Spleen (tissue), 11 donors: ENCODE results near the gene KMT2E. TPM values are rescaled to one million over a fixed set of nuclear protein-coding genes. Genes with fewer than 3 reads are reported as not detected.

Experiments
- DNase-seq: peaks from one replicate; pipeline ENCODE4 v3.0.0-alpha.2; 2020
- H3K27ac ChIP-seq, 8 donors: fragments of 200-600 bp; sonication (generic) in 7 of 8; 1 replicate in 4 of 8; 2 replicates in 4 of 8; pipeline versions ENCODE4 v1.5.0 to v1.8.0; 2016 to 2021; ENCODE audit warnings: inconsistent platforms in 4 of 8, mild to moderate bottlenecking in 4 of 8, moderate library complexity in 1 of 8
- H3K27me3 ChIP-seq, 7 donors: fragments of 200-600 bp; sonication (generic) in 6 of 7; replicated peaks in 1 of 7; 1 replicate in 4 of 7; 2 replicates in 3 of 7; pipeline versions ENCODE4 v1.5.0 to v1.8.0; 2016 to 2021; ENCODE audit warnings: inconsistent platforms in 3 of 7, mild to moderate bottlenecking in 1 of 7
- H3K36me3 ChIP-seq, 6 donors: fragments of 200-600 bp; sonication (generic) in 5 of 6; 1 replicate in 4 of 6; 2 replicates in 2 of 6; pipeline versions ENCODE4 v1.5.0 to v1.8.0; 2016 to 2021; ENCODE audit warnings: inconsistent platforms in 2 of 6
- H3K4me1 ChIP-seq, 6 donors: fragments of 200-600 bp; sonication (generic) in 5 of 6; 1 replicate in 3 of 6; 2 replicates in 3 of 6; pipeline versions ENCODE4 v1.5.0 to v1.8.0; 2016 to 2021; ENCODE audit warnings: inconsistent platforms in 3 of 6
- H3K4me3 ChIP-seq, 8 donors: fragments of 200-600 bp; sonication (generic) in 7 of 8; 1 replicate in 4 of 8; 2 replicates in 4 of 8; pipeline versions ENCODE4 v1.5.0 to v1.8.0; 2016 to 2021; ENCODE audit warnings: inconsistent platforms in 4 of 8, mild to moderate bottlenecking in 4 of 8, moderate library complexity in 2 of 8
- H3K9me3 ChIP-seq, 8 donors: fragments of 200-600 bp; sonication (generic) in 7 of 8; 1 replicate in 4 of 8; 2 replicates in 4 of 8; pipeline versions ENCODE4 v1.5.0 to v1.8.0; 2016 to 2021; ENCODE audit warnings: inconsistent platforms in 4 of 8
- POLR2A ChIP-seq, 3 donors: fragments of 450-650 bp; IDR thresholded peaks; one replicate each; pipeline ENCODE4 v1.5.1; 2017; ENCODE audit warnings: antibody characterized with exemption in 3 of 3, mild to moderate bottlenecking in 1 of 3
- POLR2AphosphoS5 ChIP-seq, 3 donors: sonication (generic); formaldehyde crosslinking; IDR thresholded peaks; one replicate each; pipeline ENCODE4 v1.5.1; 2017; ENCODE audit warnings: antibody characterized with exemption in 3 of 3
- WGBS, 5 donors: extraction: QIAGEN DNeasy Blood & Tissue Kit in 3 of 5; methylation state at CpG; one replicate each; pipeline versions ENCODE4 v1.1.5 to v1.1.7; 2013 to 2018; 5-methylcytosine and 5-hydroxymethylcytosine counted together
- intact Hi-C: fragments of 100-400 bp; cut with DNase I; formaldehyde crosslinking; loops from one replicate; pipeline ENCODE4 v1.15.0; 2023; ENCODE audit warnings: low total_unique reads
- polyA plus RNA-seq, 3 donors: library from polyadenylated mRNA; stranded (reverse); fragments of 200-250 nt; gene quantifications; one replicate each; pipeline ENCODE4 v1.2.1, GENCODE V29; 2013
- total RNA-seq, 7 donors: library from RNA; depleted of rRNA in 3 of 7; stranded (reverse); fragments of >200 nt in 3 of 7; fragmentation: NEBNext Ultra II Directional in 4 of 7; extraction: Animal tissue kit (Norgen Biotek cat#: 25700) in 4 of 7; gene quantifications; one replicate each; pipeline versions ENCODE4 v1.1.0 to v1.2.1, GENCODE V29; 2016 to 2021
- TF ChIP-seq, protein P1 (sequence below), 11 experiments: fragments of 200-600 bp in 7 of 11; fragments of 450-650 bp in 4 of 11; sonication (generic) in 4 of 11; IDR thresholded peaks in 8 of 11; conservative IDR thresholded peaks in 3 of 11; 1 replicate in 7 of 11; 2 replicates in 4 of 11; pipeline versions ENCODE4 v1.4.0 to v1.8.0; 2016 to 2021; ENCODE audit warnings: antibody characterized with exemption in 11 of 11, inconsistent platforms in 4 of 11, mild to moderate bottlenecking in 1 of 11
- donor health status: healthy with polysubstance abuse.
- donor health status: DM: no; HTN: no; CAD: no; lungs with moderate emphysema.
- donor health status: DM: no; HTN: no; CAD: no.
- donor health status: Bipolar disorder and iron deficiency.
- donor health status: healthy.
- donor health status: DM: no; HTN: no; CAD: no.
- donor health status: DM: yes; HTN: yes; CAD: no.

Gene KMT2E
- total and polyA plus RNA-seq, 10 donors, result 11.5 to 215 (median 137) TPM

DNA sequence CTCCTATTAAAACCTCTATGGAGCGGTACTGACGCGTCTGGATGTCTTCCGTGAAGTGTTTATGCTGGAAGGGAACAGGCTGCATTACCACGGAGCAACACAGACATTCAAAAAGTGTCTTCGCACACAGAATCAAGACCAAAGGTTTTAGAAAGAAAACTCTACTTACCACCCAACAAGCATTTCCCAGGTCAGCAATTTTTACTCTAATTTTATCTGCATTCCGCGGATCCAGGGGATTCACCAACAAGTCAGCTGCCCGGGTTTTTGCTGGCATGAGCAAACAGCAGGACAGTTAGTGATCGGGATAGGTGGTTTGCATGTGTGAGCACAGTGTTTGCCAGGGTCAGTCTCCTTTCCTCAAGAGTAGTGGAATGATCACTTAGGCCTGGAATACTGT lies 118.8 kb downstream of the KMT2E start:
- WGBS, 5 donors, result 94 to 97% (median 97%) methylated on average over 10 of the region's 10 CpGs
- no peak overlapping the region for H3K27ac ChIP-seq
- peaks cover 0 to 91% (median 19%) of the 10 kb centered on the region in 6 donors for H3K36me3 ChIP-seq
- no peaks in the 10 kb centered on the region for H3K9me3 ChIP-seq
- H3K4me3 ChIP-seq, result no peak overlapping the region
- H3K27me3 ChIP-seq, result no peaks in the 10 kb centered on the region
- no peak for TF ChIP-seq POLR2A (IDR thresholded peaks at IDR 0.05)
- TF ChIP-seq, protein P1, sequence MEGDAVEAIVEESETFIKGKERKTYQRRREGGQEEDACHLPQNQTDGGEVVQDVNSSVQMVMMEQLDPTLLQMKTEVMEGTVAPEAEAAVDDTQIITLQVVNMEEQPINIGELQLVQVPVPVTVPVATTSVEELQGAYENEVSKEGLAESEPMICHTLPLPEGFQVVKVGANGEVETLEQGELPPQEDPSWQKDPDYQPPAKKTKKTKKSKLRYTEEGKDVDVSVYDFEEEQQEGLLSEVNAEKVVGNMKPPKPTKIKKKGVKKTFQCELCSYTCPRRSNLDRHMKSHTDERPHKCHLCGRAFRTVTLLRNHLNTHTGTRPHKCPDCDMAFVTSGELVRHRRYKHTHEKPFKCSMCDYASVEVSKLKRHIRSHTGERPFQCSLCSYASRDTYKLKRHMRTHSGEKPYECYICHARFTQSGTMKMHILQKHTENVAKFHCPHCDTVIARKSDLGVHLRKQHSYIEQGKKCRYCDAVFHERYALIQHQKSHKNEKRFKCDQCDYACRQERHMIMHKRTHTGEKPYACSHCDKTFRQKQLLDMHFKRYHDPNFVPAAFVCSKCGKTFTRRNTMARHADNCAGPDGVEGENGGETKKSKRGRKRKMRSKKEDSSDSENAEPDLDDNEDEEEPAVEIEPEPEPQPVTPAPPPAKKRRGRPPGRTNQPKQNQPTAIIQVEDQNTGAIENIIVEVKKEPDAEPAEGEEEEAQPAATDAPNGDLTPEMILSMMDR (IDR thresholded peaks at IDR 0.05 in 8 of 11, conservative IDR thresholded peaks at IDR 0.05 in 3 of 11), result no peak
- TF ChIP-seq POLR2AphosphoS5 (IDR thresholded peaks at IDR 0.05), result no peak
- no peak for DNase-seq
- peaks cover 0 to 22% (median 9%) of the 10 kb centered on the region in 6 donors for H3K4me1 ChIP-seq
- intact Hi-C loops, result no loop called here

DNA sequence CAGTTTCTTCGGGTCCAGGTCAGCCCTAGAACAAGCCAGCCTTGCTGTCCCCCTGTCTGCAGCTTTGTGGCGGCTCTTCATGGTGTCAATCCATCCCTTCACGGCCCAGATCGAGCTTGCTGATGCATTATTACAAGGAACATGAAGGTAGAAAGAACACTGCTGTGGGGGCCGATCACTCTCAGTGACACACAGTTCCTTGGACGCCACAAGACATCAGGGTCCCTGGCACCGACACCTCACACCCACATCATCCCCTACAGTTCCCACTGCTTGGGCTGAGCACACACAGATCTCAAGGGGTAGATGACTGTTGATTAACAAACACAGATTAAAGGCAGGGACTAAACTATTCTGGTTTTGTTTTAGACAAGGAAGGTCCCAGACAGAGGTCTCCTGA lies 119.4 kb downstream of the KMT2E start:
- Histone ChIP-seq H3K4me1 (peaks cover 0 to 22% (median 9%) of the 10 kb centered on the region in 6 donors), H3K9me3 (no peaks in the 10 kb centered on the region), H3K27ac (no peak overlapping the region), H3K4me3 (no peak overlapping the region), H3K36me3 (peaks cover 0 to 91% (median 19%) of the 10 kb centered on the region in 6 donors), H3K27me3 (no peaks in the 10 kb centered on the region)
- 91 to 98% (median 94%) methylated on average over 7 of the region's 7 CpGs for WGBS, 5 donors
- TF ChIP-seq, protein P1 (IDR thresholded peaks at IDR 0.05 in 8 of 11, conservative IDR thresholded peaks at IDR 0.05 in 3 of 11), result no peak
- TF ChIP-seq POLR2AphosphoS5 (IDR thresholded peaks at IDR 0.05), result no peak
- no peak for TF ChIP-seq POLR2A (IDR thresholded peaks at IDR 0.05)
- DNase-seq, result no peak
- intact Hi-C loops, result no loop called here

DNA sequence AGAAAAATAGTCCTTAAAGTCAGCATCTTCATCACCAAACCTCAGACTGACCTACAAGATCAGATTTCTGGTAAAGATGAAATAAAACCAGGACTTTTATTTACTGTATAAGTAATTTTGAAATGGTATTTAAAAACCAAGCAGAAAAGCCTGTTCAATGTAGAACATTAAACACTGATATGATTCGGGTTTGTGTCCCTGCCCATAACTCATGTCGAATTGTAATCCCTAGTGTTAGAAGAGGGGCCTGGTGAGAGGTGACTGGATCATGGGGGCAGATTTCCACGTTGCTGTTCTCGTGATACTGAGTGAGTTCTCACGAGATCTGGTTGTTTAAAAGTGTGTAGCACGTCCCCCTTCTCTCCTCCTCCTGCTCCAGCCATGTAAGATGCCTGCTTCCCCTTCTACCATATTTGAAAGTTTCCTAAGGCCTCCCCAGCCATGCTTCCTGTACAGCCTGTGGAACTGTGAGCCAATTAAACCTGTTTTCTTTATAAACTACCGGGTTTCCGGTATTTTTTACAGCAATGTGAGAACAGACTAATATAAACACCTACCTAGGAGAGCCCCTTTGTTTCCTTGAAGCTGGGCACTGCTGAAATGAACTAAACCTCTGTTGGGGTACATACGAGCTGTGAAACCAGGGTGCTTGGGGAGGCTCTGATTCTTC lies 120.1 kb downstream of the KMT2E start:
- TF ChIP-seq, protein P1 (IDR thresholded peaks at IDR 0.05 in 8 of 11, conservative IDR thresholded peaks at IDR 0.05 in 3 of 11), result no peak
- no peak for TF ChIP-seq POLR2A (IDR thresholded peaks at IDR 0.05)
- TF ChIP-seq POLR2AphosphoS5 (IDR thresholded peaks at IDR 0.05), result no peak
- Histone ChIP-seq H3K9me3 (no peaks in the 10 kb centered on the region), H3K27ac (no peak overlapping the region), H3K27me3 (no peaks in the 10 kb centered on the region), H3K36me3 (peaks cover 0 to 95% (median 21%) of the 10 kb centered on the region in 6 donors), H3K4me3 (no peak overlapping the region), H3K4me1 (peaks cover 0 to 22% (median 9%) of the 10 kb centered on the region in 6 donors)
- 84 to 93% (median 92%) methylated on average over 9 of the region's 9 CpGs for WGBS, 5 donors
- DNase-seq, result no peak
- intact Hi-C loops, result no loop called here

DNA sequence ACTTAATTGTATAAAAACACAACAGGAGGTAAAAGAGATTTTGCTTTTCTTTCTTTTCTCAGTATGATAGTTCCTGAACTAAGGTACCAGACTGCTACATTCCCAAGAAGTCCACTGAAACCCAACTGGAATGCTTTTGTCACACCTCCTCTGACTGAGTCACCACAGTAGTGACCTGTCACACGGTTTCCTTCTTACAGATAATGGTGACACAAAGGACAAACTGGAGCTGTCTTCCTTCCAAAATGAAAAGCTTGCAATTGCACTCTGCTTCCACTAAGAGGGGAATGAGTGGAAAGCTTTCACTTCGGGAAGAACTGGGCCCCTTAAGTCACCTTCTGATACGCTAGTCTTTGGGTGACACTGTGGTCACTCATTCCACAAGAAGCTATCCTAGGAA lies 122.2 kb downstream of the KMT2E start:
- H3K4me3 ChIP-seq, result no peak overlapping the region
- H3K36me3 ChIP-seq, result peaks cover 0 to 100% (median 23%) of the 10 kb centered on the region in 6 donors
- TF ChIP-seq POLR2AphosphoS5 (IDR thresholded peaks at IDR 0.05) (no peak), POLR2A (IDR thresholded peaks at IDR 0.05) (no peak)
- TF ChIP-seq, protein P1 (IDR thresholded peaks at IDR 0.05 in 8 of 11, conservative IDR thresholded peaks at IDR 0.05 in 3 of 11), result no peak
- H3K27me3 ChIP-seq, result no peaks in the 10 kb centered on the region
- no peak for DNase-seq
- 77 to 93% (median 89%) methylated on average over 3 of the region's 3 CpGs for WGBS, 5 donors
- H3K27ac ChIP-seq, result no peak overlapping the region
- H3K9me3 ChIP-seq, result no peaks in the 10 kb centered on the region
- intact Hi-C loops, result no loop called here
- H3K4me1 ChIP-seq, result peaks cover 0 to 15% (median 8%) of the 10 kb centered on the region in 6 donors
